H1 (cell line): ENCODE data around the gene KDM8. TPM values are rescaled to one million over a fixed set of nuclear protein-coding genes. Genes with fewer than 3 reads are reported as not detected.

Experiments
- CHD7 ChIP-seq: fragments of 300-600 bp; sonication (generic); IDR thresholded peaks from 2 replicates; pipeline ENCODE4 v1.7.1; 2012; ENCODE audit warnings: low read length, moderate library complexity, mild to moderate bottlenecking, inconsistent platforms; ENCODE audit not compliant: insufficient replicate concordance
- CTCF ChIP-seq, 3 experiments: IDR thresholded peaks; 1 replicate in 2 of 3; 2 replicates in 1 of 3; pipeline versions ENCODE4 v1.5.1 to v1.6.1; 2011; ENCODE audit warnings: low read length in 3 of 3, mild to moderate bottlenecking in 3 of 3, inconsistent platforms in 2 of 3, low read depth in 1 of 3, moderate library complexity in 1 of 3; ENCODE audit not compliant: insufficient read depth in 1 of 3; ENCODE audit errors: control extremely low read depth in 1 of 3
- polyA plus RNA-seq, 7 experiments: library from polyadenylated mRNA; depleted of rRNA in 3 of 7; stranded (reverse) in 5 of 7; unstranded in 2 of 7; fragments of >200 nt in 5 of 7; fragments of 200-250 nt in 2 of 7; gene quantifications; 1 replicate in 5 of 7; 2 replicates in 1 of 7; 4 replicates in 1 of 7; pipeline versions ENCODE4 v1.2.1 to v1.2.3, GENCODE V29; 2011 to 2013; ENCODE audit warnings: missing spikeins in 2 of 7, mixed read lengths in 2 of 7
- total RNA-seq: library from RNA; stranded (reverse); fragmentation: NEBNext Ultra II Directional; extraction: Animal tissue kit (Norgen Biotek cat#: 25700); gene quantifications from 2 replicates; pipeline ENCODE4 v1.2.1, GENCODE V29; 2021

Gene KDM8
- total and polyA plus RNA-seq, 2 of the 8 experiments (the other 6 are each of a cell fraction or from before 2014, with no cell fraction given): 10.3 to 12.8 TPM

- TF ChIP-seq CHD7: no peak
- no peak for TF ChIP-seq CTCF (IDR thresholded peaks at IDR 0.05; ENCODE audit: control extremely low read depth in 1 of 3, insufficient read depth in 1 of 3, low read depth in 1 of 3, low read length in 3 of 3)
Measured at GRCh38 chr16:27216297-27216885, 13.1 kb downstream of the KDM8 start (continued).
